ES-I3 (cell line): Measurements from ENCODE around the gene EDEM2.
A peak's percentile ranks its signal among the peaks of the same experiment; 100 is the strongest.
"Not testable (repeated sequence)": the region's sequence is repeated elsewhere in the genome, so short reads cannot be mapped to it uniquely, and the experiment has no call there.

Experiments used
- H3K36me3 ChIP-seq: 2 replicates; pipeline ENCODE4 v1.6.1; 2013; ENCODE audit warnings: mild to moderate bottlenecking, low read length, control low read depth, moderate library complexity; ENCODE audit not compliant: insufficient read depth
- H3K4me1 ChIP-seq: 2 replicates; pipeline ENCODE4 v1.6.1; 2013; ENCODE audit warnings: mild to moderate bottlenecking, control low read depth, low read length; ENCODE audit not compliant: insufficient read depth
- H3K9ac ChIP-seq: 2 replicates; pipeline ENCODE4 v1.6.1; 2013; ENCODE audit warnings: low read depth, mild to moderate bottlenecking, low read length, moderate library complexity
- H3K9me3 ChIP-seq: 2 replicates; pipeline ENCODE4 v1.6.1; 2013; ENCODE audit warnings: mild to moderate bottlenecking, low read length, moderate library complexity; ENCODE audit not compliant: control insufficient read depth, insufficient read depth

Gene EDEM2

GRCh38 chr20:35176132-35176531 lies 29.0 kb upstream of the EDEM2 start:
- Histone ChIP-seq H3K4me1 (peaks cover 13% of the 10 kb centered on the region), H3K9me3 (no peaks in the 10 kb centered on the region), H3K9ac (no peak overlapping the region), H3K36me3 (no peaks in the 10 kb centered on the region)

DNA sequence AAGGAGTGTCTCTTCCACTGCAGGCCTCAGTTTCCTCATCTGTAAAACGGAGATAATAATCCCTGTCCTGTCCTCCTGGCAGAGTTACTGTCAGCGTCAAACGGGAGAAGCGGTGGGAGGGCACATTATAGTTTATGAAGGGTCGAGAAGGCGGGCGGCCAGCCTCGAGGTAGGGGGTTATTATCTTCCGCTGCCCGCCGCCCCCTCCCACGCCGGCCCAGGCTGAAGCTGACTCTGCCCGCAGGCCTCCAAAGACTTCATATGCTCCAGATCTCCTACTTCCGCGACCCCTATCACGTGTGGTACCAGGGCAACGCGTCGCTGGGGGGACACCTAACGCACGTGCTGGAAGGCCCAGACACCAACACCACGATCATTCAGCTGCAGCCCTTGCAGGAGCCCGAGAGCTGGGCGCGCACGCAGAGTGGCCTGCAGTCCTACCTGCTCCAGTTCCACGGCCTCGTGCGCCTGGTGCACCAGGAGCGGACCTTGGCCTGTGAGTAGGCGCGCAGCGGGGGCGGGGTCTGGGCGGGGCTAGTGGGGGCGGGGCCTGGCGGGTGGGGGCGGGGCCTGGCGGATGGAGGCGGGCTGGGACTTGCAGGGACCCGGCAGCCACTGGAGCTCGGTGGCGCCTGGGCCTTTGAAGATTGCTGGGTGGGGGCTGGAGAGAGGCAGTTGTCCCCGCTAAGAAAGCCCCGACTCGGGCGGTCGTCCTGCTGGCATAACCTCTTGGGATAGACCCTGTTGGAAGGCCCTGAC lies 27.5 kb upstream of the EDEM2 start:
- H3K4me1 ChIP-seq, result peaks cover 16% of the 10 kb centered on the region
- peak overlapping the region; percentile 47; the same call in 1 of the 2 replicates for H3K9ac ChIP-seq
- no peaks in the 10 kb centered on the region for H3K9me3 ChIP-seq
- no peaks in the 10 kb centered on the region for H3K36me3 ChIP-seq

DNA sequence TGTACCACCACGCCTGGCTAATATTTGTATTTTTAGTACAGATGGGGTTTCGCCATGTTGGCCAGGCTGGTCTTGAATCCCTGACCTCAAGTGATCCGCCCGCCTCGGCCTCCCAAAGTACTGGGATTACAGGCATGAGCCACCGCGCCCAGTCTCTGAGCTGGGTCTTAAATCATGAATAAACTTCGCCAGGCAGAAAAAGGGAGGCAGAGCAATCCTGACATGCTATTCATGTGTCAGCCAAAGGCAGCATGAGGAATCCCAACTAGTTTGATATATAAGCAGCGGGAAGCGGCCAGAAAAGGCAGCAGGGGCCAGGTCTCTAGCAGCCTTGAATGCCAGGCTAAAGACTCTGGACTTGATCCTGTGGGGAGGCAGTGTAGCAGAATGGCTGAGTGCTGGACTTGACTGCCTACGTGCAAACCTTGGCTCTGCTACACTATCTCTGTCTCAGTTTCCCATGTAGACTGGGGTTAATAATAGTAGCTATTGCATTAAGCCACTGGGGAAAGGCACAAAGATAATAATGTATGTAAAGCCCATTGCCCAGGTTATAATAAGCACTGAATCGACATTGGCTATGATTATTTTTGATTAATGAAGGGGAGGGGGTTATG lies 26.5 kb upstream of the EDEM2 start:
- H3K9me3 ChIP-seq, result no peaks in the 10 kb centered on the region
- no peaks in the 10 kb centered on the region for H3K36me3 ChIP-seq
- H3K4me1 ChIP-seq, result peaks cover 16% of the 10 kb centered on the region
- H3K9ac ChIP-seq, result peak overlapping the region; percentile 5; the same call in 1 of the 2 replicates

- Histone ChIP-seq H3K4me1 (peaks cover 16% of the 10 kb centered on the region), H3K9me3 (no peaks in the 10 kb centered on the region), H3K9ac (peak overlapping the region; percentile 49), H3K36me3 (no peaks in the 10 kb centered on the region)
Observed at GRCh38 chr20:35172434-35172806, 25.3 kb upstream of the EDEM2 start.

- Histone ChIP-seq H3K36me3 (no peaks in the 10 kb centered on the region), H3K4me1 (peaks cover 16% of the 10 kb centered on the region), H3K9ac (peak within 1 kb of the TSS; percentile 49), H3K9me3 (no peaks in the 10 kb centered on the region)
Observed at GRCh38 chr20:35171753-35172433, 24.8 kb upstream of the EDEM2 start, which contains the start of gene PROCR. Gene PROCR (plus strand): TSS chr20:35172072. CDS start chr20:35172155, 83 bp downstream.

GRCh38 chr20:35171438-35171752 lies 24.3 kb upstream of the EDEM2 start:
- Histone ChIP-seq H3K9ac (peak overlapping the region; percentile 49; the same call in 1 of the 2 replicates), H3K9me3 (no peaks in the 10 kb centered on the region), H3K4me1 (peaks cover 18% of the 10 kb centered on the region), H3K36me3 (no peaks in the 10 kb centered on the region)

DNA sequence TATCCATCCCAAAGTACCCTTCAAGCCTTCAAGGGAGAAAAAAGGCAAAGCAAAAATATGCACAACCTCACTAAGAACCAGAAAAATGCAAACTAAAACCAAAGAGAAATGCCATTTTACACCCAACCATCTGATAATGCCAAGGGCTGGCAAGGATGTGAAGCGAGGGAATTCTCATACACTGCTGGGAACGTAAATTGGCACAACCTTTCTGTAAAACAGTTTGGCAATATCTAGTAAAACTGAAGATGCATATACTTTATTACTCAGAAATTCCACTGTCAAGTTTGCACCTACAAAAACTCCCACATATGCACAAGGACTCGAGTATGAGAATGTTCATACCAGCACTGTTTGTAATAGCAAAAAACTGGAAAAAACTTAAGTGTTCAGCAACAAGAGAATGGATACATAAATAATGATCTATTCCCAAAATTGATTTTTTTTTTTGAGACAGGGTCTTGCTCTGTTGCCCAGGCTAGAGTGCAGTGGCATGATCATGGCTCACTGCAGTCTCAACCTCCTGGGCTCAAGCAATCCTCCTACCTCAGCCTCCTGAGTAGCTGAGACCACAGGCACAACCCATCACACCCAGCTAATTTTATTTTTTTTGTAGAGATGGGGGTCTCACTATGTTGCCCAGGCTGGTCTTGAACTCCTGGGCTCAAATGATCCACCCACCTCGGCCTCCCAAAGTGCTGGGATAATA lies 21.7 kb upstream of the EDEM2 start:
- H3K9ac ChIP-seq, H3K36me3 ChIP-seq, H3K9me3 ChIP-seq: not testable (repeated sequence)
- peaks cover 15% of the 10 kb centered on the region for H3K4me1 ChIP-seq

- no peaks in the 10 kb centered on the region for H3K9me3 ChIP-seq
- no peaks in the 10 kb centered on the region for H3K36me3 ChIP-seq
- peaks cover 12% of the 10 kb centered on the region for H3K4me1 ChIP-seq
- H3K9ac ChIP-seq, result no peak overlapping the region
Observed at GRCh38 chr20:35167787-35168186, 20.7 kb upstream of the EDEM2 start.

- Histone ChIP-seq H3K9ac (no peak overlapping the region), H3K4me1 (peaks cover 10% of the 10 kb centered on the region), H3K9me3 (no peaks in the 10 kb centered on the region), H3K36me3 (no peaks in the 10 kb centered on the region)
Observed at GRCh38 chr20:35166242-35166830, 19.2 kb upstream of the EDEM2 start.

- no peak overlapping the region for H3K9ac ChIP-seq
- no peaks in the 10 kb centered on the region for H3K9me3 ChIP-seq
- H3K36me3 ChIP-seq, result no peaks in the 10 kb centered on the region
- peaks cover 5% of the 10 kb centered on the region for H3K4me1 ChIP-seq
Observed at GRCh38 chr20:35165221-35166185, 18.4 kb upstream of the EDEM2 start.

GRCh38 chr20:35164531-35164930 lies 17.4 kb upstream of the EDEM2 start:
- not testable (repeated sequence) for H3K36me3 ChIP-seq

GRCh38 chr20:35160341-35160740 lies 13.2 kb upstream of the EDEM2 start:
- not testable (repeated sequence) for H3K36me3 ChIP-seq, H3K9ac ChIP-seq, H3K4me1 ChIP-seq, H3K9me3 ChIP-seq

More at GRCh38 chr20:35164531-35164930, 17.4 kb upstream of the EDEM2 start:
- H3K9me3 ChIP-seq, H3K4me1 ChIP-seq, H3K9ac ChIP-seq: not testable (repeated sequence)

DNA sequence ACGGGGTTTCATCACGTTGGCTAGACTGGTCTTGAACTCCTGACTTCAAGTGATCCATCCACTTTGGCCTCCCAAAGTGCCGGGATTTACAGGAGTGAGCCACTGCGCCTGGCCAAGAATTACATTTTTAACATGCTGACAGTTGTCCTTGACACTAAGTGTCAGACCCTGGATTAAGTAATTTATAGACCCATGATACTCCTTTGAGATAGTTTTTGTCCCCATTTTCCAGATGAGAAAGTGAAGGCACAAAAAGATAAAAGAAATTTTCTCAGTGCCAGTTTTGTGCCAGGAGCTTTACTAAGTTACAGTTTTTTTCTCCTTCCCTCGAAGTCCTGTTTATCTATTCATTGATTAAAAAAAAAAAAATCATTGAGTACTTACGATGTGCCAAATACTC lies 9.8 kb upstream of the EDEM2 start:
- Histone ChIP-seq H3K9ac (no peak overlapping the region), H3K9me3 (no peaks in the 10 kb centered on the region), H3K36me3 (no peaks in the 10 kb centered on the region), H3K4me1 (no peaks in the 10 kb centered on the region)
